ENCODE data around the gene VAV2. TPM values are rescaled to one million over a fixed set of nuclear protein-coding genes. Genes with fewer than 3 reads are reported as not detected.

Gene VAV2
- total and polyA plus RNA-seq, 7 donors = 3.8 to 23.3 (median 7.2) TPM

DNA sequence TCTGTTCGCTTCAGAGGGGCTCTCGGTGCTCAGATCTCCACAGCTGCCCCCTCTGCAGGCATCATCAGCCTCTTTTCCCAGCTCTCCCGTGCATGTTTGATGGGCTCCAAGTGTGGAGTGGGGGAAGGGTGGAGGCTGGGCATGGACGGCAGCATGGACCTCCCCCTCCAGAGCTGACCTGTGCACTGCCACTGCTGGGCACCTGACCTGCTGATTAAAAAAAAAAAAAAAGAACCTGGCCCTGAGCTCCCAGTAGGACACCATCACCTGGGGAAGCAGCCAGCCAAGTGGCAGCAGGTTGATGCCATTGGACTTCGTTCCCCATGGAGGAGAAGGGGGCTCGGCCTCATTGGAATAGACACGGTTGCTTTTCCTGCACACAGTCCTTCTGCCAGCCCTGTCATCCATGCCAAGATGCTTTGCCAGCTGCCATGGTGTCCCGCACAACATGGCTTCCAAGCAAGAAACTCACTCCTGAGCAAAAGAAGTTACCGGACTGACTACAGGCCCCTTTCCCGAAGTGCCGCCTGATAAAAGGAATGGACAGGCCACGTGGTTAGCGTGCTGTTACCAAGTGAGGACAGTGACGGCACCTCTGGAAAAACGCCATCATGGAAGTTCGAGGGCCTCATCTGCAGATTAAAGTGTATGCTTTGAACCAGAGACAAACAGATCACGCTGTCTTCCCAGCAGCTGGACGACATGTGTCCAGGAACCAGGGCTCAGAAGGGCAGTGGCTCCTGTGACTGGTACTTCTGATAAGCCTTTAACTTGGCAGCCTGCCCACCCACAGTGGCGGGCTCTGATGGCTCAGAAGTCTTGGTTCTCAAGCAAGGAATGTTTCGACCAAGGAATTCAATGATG lies 18.4 kb upstream of the VAV2 start:
- DNase-seq = no peak
- 77 to 78% methylated on average over 20 of the region's 20 CpGs for WGBS, 2 donors
- Histone ChIP-seq H3K27ac (no peak overlapping the region), H3K27me3 (peaks cover 0 to 5% (median 0%) of the 10 kb centered on the region in 3 donors), H3K9me3 (no peaks in the 10 kb centered on the region), H3K4me1 (no peaks in the 10 kb centered on the region), H3K36me3 (no peaks in the 10 kb centered on the region), H3K4me3 (no peak overlapping the region)
- intact Hi-C loops (cut with DNase I) = no loop called here
- TF ChIP-seq, protein P1, sequence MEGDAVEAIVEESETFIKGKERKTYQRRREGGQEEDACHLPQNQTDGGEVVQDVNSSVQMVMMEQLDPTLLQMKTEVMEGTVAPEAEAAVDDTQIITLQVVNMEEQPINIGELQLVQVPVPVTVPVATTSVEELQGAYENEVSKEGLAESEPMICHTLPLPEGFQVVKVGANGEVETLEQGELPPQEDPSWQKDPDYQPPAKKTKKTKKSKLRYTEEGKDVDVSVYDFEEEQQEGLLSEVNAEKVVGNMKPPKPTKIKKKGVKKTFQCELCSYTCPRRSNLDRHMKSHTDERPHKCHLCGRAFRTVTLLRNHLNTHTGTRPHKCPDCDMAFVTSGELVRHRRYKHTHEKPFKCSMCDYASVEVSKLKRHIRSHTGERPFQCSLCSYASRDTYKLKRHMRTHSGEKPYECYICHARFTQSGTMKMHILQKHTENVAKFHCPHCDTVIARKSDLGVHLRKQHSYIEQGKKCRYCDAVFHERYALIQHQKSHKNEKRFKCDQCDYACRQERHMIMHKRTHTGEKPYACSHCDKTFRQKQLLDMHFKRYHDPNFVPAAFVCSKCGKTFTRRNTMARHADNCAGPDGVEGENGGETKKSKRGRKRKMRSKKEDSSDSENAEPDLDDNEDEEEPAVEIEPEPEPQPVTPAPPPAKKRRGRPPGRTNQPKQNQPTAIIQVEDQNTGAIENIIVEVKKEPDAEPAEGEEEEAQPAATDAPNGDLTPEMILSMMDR (IDR thresholded peaks at IDR 0.05) = no peak
- TF ChIP-seq POLR2AphosphoS5 (IDR thresholded peaks at IDR 0.05) (no peak), EP300 (IDR thresholded peaks at IDR 0.05) (no peak), POLR2A (IDR thresholded peaks at IDR 0.05) (no peak)

DNA sequence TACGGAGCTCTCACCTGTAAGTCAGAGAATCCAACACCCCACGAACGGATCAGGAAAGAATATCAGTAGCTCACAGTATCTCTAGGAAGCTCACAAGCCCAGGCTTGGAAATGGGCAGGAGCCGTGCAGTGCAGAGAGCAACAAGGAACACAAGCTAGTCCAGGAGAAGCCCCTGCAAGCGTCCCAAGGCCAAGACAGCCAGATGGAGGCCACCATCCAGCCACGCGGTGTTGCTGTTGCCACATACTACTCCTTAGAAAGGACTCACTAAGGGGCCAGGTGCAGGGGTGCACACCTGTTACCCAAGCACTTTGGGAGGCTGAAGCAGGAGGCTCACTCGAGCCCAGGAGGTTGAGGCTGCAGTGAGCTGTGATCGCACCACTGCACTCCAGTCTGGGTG lies 15.4 kb upstream of the VAV2 start:
- no peaks in the 10 kb centered on the region for H3K36me3 ChIP-seq

DNA sequence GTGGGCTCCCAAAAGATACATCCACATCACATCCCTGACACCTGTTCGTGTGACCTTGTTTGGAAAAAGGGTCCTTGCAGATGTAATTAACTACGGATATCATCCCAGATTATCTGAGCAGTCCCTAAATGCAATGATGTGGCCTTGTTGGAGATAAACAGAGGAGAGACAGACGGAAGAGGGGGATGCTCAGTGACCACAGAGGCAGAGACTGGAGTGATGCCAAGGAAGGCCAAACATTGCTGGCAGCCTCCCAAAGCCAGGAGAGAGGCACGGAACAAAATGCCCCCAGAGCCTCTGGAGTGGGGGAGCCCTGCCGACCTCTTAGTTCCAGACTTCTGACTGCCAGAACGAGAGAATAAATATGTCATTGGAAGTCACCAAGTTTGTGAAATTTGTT lies 15.0 kb upstream of the VAV2 start:
- intact Hi-C loops (cut with DNase I) = no loop called here
- TF ChIP-seq POLR2AphosphoS5 (IDR thresholded peaks at IDR 0.05) = no peak
- TF ChIP-seq POLR2A (IDR thresholded peaks at IDR 0.05) = no peak
- TF ChIP-seq, protein P1 (IDR thresholded peaks at IDR 0.05) = no peak
- no peak for TF ChIP-seq EP300 (IDR thresholded peaks at IDR 0.05)
- 48 to 62% methylated on average over 6 of the region's 6 CpGs for WGBS, 2 donors
- Histone ChIP-seq H3K4me1 (no peaks in the 10 kb centered on the region), H3K27me3 (peaks cover 0 to 11% (median 0%) of the 10 kb centered on the region in 3 donors), H3K4me3 (no peak overlapping the region), H3K9me3 (no peaks in the 10 kb centered on the region), H3K27ac (no peak overlapping the region), H3K36me3 (no peaks in the 10 kb centered on the region)
- DNase-seq = no peak

More for the DNA sequence above, 15.4 kb upstream of the VAV2 start:
- no peak overlapping the region for H3K4me3 ChIP-seq
- H3K27ac ChIP-seq = no peak overlapping the region
- WGBS, 2 donors = 82 to 88% methylated on average over 9 of the region's 9 CpGs
- intact Hi-C loops (cut with DNase I) = no loop called here
- H3K9me3 ChIP-seq = no peaks in the 10 kb centered on the region
- peaks cover 0 to 11% (median 0%) of the 10 kb centered on the region in 3 donors for H3K27me3 ChIP-seq
- TF ChIP-seq POLR2A (IDR thresholded peaks at IDR 0.05) (no peak), POLR2AphosphoS5 (IDR thresholded peaks at IDR 0.05) (no peak), EP300 (IDR thresholded peaks at IDR 0.05) (no peak)
- TF ChIP-seq, protein P1 (IDR thresholded peaks at IDR 0.05) = no peak
- H3K4me1 ChIP-seq = no peaks in the 10 kb centered on the region
- DNase-seq = no peak

DNA sequence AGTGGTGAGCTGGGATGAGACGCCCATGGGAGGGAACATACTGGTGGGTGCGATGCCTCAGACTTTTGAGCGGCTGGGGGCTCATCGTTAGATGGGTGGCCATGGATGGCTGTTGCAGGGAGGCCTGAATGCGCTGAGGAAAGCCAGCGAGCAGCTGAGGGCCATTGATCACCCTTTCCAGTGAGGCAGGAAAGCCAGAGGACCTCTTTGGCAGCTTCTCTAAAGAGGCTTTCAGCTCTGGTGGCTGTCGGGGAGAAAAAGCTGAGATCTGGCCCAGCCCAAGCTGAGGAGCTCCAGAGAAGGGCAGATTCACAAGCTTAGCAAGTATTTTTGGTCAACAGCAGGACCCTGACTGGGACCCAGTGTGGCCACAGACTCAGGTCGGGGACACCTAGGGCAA lies 13.3 kb upstream of the VAV2 start:
- Histone ChIP-seq H3K9me3 (no peaks in the 10 kb centered on the region), H3K27me3 (peaks cover 0 to 11% (median 0%) of the 10 kb centered on the region in 3 donors), H3K4me3 (no peak overlapping the region), H3K27ac (no peak overlapping the region), H3K4me1 (no peaks in the 10 kb centered on the region), H3K36me3 (no peaks in the 10 kb centered on the region)
- intact Hi-C loops (cut with DNase I) = no loop called here
- 87 to 90% methylated on average over 8 of the region's 8 CpGs for WGBS, 2 donors
- TF ChIP-seq, protein P1 (IDR thresholded peaks at IDR 0.05) = no peak
- TF ChIP-seq POLR2AphosphoS5 (IDR thresholded peaks at IDR 0.05) (no peak), POLR2A (IDR thresholded peaks at IDR 0.05) (no peak), EP300 (IDR thresholded peaks at IDR 0.05) (no peak)
- DNase-seq = no peak

Data from sigmoid colon (tissue), 7 donors.